Stimulated activated CD8-positive, alpha-beta memory T cell treated with anti-CD3 and anti-CD28 coated beads, Interleukin-12 subunit alpha, Interleukin-12 subunit beta, amount 100 ng/mL, for 24 hours (primary cell): Measurements from ENCODE around the gene SLC46A2.

Experiments
- DNase-seq: peaks from one replicate; pipeline ENCODE4 v3.0.0-alpha.2; 2020; ENCODE audit errors: extremely low read depth

The SLC46A2 gene

GRCh38 chr9:112890106-112891081 is at the start of gene SLC46A2:
TSS of gene SLC46A2 (minus strand) at chr9:112890876. CDS start at chr9:112890681, 195 bp downstream.
- no peak for DNase-seq

- no peak for DNase-seq
These were observed 48.7 kb upstream of the SLC46A2 start for GRCh38 chr9:112939418-112939817.

- no peak for DNase-seq
These were observed 43.0 kb upstream of the SLC46A2 start for GRCh38 chr9:112933696-112934095.

- no peak for DNase-seq
These were observed 34.5 kb upstream of the SLC46A2 start for GRCh38 chr9:112925058-112925641.

GRCh38 chr9:112921549-112921948 is 30.9 kb upstream of the SLC46A2 start:
- no peak for DNase-seq

- no peak for DNase-seq
These were observed 27.3 kb upstream of the SLC46A2 start for GRCh38 chr9:112917987-112918362.

GRCh38 chr9:112917047-112917986 is 26.6 kb upstream of the SLC46A2 start:
- DNase-seq = no peak

- no peak for DNase-seq
These were observed 23.8 kb upstream of the SLC46A2 start for GRCh38 chr9:112914524-112914923.

GRCh38 chr9:112913326-112913725 is 22.6 kb upstream of the SLC46A2 start:
- DNase-seq = no peak

- no peak for DNase-seq
These were observed 22.0 kb upstream of the SLC46A2 start for GRCh38 chr9:112912636-112913035.

GRCh38 chr9:112911736-112912135 is 21.1 kb upstream of the SLC46A2 start:
- no peak for DNase-seq

GRCh38 chr9:112905084-112905483 is 14.4 kb upstream of the SLC46A2 start:
- DNase-seq = no peak

- DNase-seq = no peak
These were observed 10.2 kb upstream of the SLC46A2 start for GRCh38 chr9:112900901-112901300.

- no peak for DNase-seq
These were observed 9.8 kb upstream of the SLC46A2 start for GRCh38 chr9:112900488-112900887.

GRCh38 chr9:112898872-112899311 is 8.2 kb upstream of the SLC46A2 start:
- DNase-seq = no peak

- DNase-seq = no peak
These were observed 5.5 kb upstream of the SLC46A2 start for GRCh38 chr9:112896131-112896530.

- DNase-seq = no peak
These were observed 4.0 kb upstream of the SLC46A2 start for GRCh38 chr9:112894699-112895098.

- no peak for DNase-seq
These were observed 3.4 kb upstream of the SLC46A2 start for GRCh38 chr9:112894041-112894440.

GRCh38 chr9:112892981-112893380 is 2.3 kb upstream of the SLC46A2 start:
- DNase-seq = no peak

- DNase-seq = no peak
These were observed 845 bp upstream of the SLC46A2 start for GRCh38 chr9:112891521-112891920.

- no peak for DNase-seq
These were observed 3.3 kb downstream of the SLC46A2 start for GRCh38 chr9:112887381-112887780.

- DNase-seq = no peak
These were observed 4.3 kb downstream of the SLC46A2 start for GRCh38 chr9:112886351-112886750.
